Psoas muscle (tissue), 8 donors: Measurements from ENCODE around the gene NRM. TPM values are rescaled to one million over a fixed set of nuclear protein-coding genes. Genes with fewer than 3 reads are reported as not detected.

Experiments used
- ATAC-seq, 4 donors: fragments of 200-7000 bp; cut with Tn5 transposase; one replicate each; pipeline ENCODE4 v1.9.1; 2020; ENCODE audit warnings: moderate library complexity in 3 of 4, mild to moderate bottlenecking in 2 of 4
- DNase-seq, 2 donors: peaks; one replicate each; pipeline ENCODE4 v3.0.0-alpha.2; 2020
- H3K27ac ChIP-seq: fragments of 200-600 bp; one replicate; pipeline ENCODE4 v1.8.0; 2022
- H3K27me3 ChIP-seq, 3 donors: fragments of 200-600 bp in 1 of 3; one replicate each; pipeline versions ENCODE4 v1.6.1 to v1.8.0; 2013 to 2022; ENCODE audit warnings: low read length in 2 of 3, mild to moderate bottlenecking in 2 of 3, moderate library complexity in 1 of 3; ENCODE audit not compliant: insufficient read depth in 3 of 3
- H3K36me3 ChIP-seq, 2 donors: fragments of 200-600 bp in 1 of 2; one replicate each; pipeline versions ENCODE4 v1.6.1 to v1.8.0; 2013 to 2022; ENCODE audit warnings: low read depth in 1 of 2, mild to moderate bottlenecking in 1 of 2, moderate library complexity in 1 of 2; ENCODE audit not compliant: insufficient read depth in 1 of 2
- H3K4me1 ChIP-seq: fragments of 200-600 bp; one replicate; pipeline ENCODE4 v1.8.0; 2022
- H3K4me3 ChIP-seq: fragments of 200-600 bp; one replicate; pipeline ENCODE4 v1.8.0; 2022; ENCODE audit warnings: mild to moderate bottlenecking
- H3K9me3 ChIP-seq: fragments of 200-600 bp; one replicate; pipeline ENCODE4 v1.8.0; 2022
- WGBS, 3 donors: extraction: QIAGEN DNeasy Blood & Tissue Kit; methylation state at CpG; one replicate each; pipeline versions ENCODE4 v1.1.6 to v1.1.7; 2013; 5-methylcytosine and 5-hydroxymethylcytosine counted together
- intact Hi-C, 2 donors: fragments of 100-400 bp; cut with DNase I; formaldehyde crosslinking; loops; one replicate each; pipeline versions ENCODE4 v1.11.0 to v1.14.2; 2022
- long read RNA-seq, 2 donors: library from polyadenylated mRNA; unstranded; transcript quantifications; one replicate each; pipeline ENCODE4 v2.0.0, GENCODE V29; 2021
- polyA plus RNA-seq, 3 donors: library from polyadenylated mRNA; stranded (reverse); fragments of 200-250 nt; gene quantifications; one replicate each; pipeline ENCODE4 v1.2.3, GENCODE V29; 2013
- total RNA-seq, 4 donors: library from RNA; stranded (reverse); fragmentation: NEBNext Ultra II Directional in 2 of 4; extraction: Animal tissue kit (Norgen Biotek cat#: 25700) in 2 of 4; gene quantifications; one replicate each; pipeline versions ENCODE4 v1.2.1 to v1.2.4, GENCODE V29; 2021 to 2023
- TF ChIP-seq, protein P1 (sequence below): fragments of 200-600 bp; IDR thresholded peaks from one replicate; pipeline ENCODE4 v1.8.0; 2022; ENCODE audit warnings: antibody characterized with exemption
- donor health status: healthy with polysubstance abuse.
- donor health status: DM: no; HTN: no; CAD: no; lungs with moderate emphysema.
- donor health status: Bipolar disorder and iron deficiency.
- donor health status: healthy.
- donor health status: DM: yes; HTN: yes; CAD: no.
- donor health status: DM: no; HTN: no; CAD: no.
- donor health status: DM: no; HTN: no; CAD: no.
- donor health status: DM: yes; HTN: yes; CAD: no.

The NRM gene
- total RNA-seq, result 1 to 10 TPM; 2.2 to 3.9 (median 2.6) TPM
- polyA plus RNA-seq, result 1 to 10 TPM; 1.8 to 4.1 (median 1.8) TPM
- long read RNA-seq, donor 1, result 0 reads
- long read RNA-seq, donor 2, partial matches to known transcripts, result 0 of 2 reads
- long read RNA-seq, donor 2, other reads (novel, unspliced or antisense), result 1 of 2 reads

- peak; percentile 90 to 94 for DNase-seq
- H3K9me3 ChIP-seq, result no peaks in the 10 kb centered on the region
- peak within 1 kb of the TSS; percentile 91 for H3K27ac ChIP-seq
- WGBS, 3 donors, result 0 to 1% (median 0%) methylated on average over 33 to 40 of the region's 40 CpGs
- H3K4me3 ChIP-seq, result peak within 1 kb of the TSS; percentile 69
- peaks cover 27% of the 10 kb centered on the region for H3K4me1 ChIP-seq
- TF ChIP-seq, protein P1, sequence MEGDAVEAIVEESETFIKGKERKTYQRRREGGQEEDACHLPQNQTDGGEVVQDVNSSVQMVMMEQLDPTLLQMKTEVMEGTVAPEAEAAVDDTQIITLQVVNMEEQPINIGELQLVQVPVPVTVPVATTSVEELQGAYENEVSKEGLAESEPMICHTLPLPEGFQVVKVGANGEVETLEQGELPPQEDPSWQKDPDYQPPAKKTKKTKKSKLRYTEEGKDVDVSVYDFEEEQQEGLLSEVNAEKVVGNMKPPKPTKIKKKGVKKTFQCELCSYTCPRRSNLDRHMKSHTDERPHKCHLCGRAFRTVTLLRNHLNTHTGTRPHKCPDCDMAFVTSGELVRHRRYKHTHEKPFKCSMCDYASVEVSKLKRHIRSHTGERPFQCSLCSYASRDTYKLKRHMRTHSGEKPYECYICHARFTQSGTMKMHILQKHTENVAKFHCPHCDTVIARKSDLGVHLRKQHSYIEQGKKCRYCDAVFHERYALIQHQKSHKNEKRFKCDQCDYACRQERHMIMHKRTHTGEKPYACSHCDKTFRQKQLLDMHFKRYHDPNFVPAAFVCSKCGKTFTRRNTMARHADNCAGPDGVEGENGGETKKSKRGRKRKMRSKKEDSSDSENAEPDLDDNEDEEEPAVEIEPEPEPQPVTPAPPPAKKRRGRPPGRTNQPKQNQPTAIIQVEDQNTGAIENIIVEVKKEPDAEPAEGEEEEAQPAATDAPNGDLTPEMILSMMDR, result no peak
- ATAC-seq, result peak; percentile 74 to 82 (median 78)
- H3K27me3 ChIP-seq, result no peaks in the 10 kb centered on the region
- no peaks in the 10 kb centered on the region for H3K36me3 ChIP-seq
- intact Hi-C loops, result no loop called here
Observed at GRCh38 chr6:30690403-30691207, at the start of gene NRM. Gene NRM, minus strand, starts transcription at chr6:30690984. Its CDS starts 10 bp downstream, at chr6:30690974.

DNA sequence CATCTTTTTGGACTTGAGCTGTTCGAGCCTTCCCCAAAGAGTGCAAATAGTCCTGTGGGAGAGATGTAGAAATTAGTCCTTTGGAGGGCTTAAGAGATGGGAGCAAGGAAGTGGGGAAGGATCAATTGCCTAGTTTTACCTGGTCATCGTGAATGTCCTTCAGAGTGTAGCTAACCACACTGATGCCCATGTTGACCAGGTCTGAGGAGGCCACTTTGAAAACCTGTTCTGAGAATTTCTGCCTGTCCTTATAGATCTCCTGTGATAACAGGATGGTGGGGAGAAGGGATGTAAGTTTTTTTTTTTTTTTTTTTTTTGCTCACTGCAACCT lies 49.7 kb upstream of the NRM start:
- ATAC-seq (no peak), DNase-seq (no peak)
- TF ChIP-seq, protein P1, result no peak
- Histone ChIP-seq H3K4me3 (no peak overlapping the region), H3K9me3 (no peaks in the 10 kb centered on the region), H3K4me1 (peaks cover 19% of the 10 kb centered on the region), H3K27me3 (no peaks in the 10 kb centered on the region), H3K27ac (peak overlapping the region; percentile 43), H3K36me3 (peaks cover 0 to 61% of the 10 kb centered on the region in 2 donors)
- WGBS, 3 donors, result 90 to 95% (median 91%) methylated on average over 2 of the region's 2 CpGs
- intact Hi-C loops, result loop anchor here (5.0 to 10.0 kb wide), 5 partner anchors 42 to 344 kb away; partner anchors contain the start of genes MRPS18B (in 1 of the 2) and PPP1R10 (in 1 of the 2)

DNA sequence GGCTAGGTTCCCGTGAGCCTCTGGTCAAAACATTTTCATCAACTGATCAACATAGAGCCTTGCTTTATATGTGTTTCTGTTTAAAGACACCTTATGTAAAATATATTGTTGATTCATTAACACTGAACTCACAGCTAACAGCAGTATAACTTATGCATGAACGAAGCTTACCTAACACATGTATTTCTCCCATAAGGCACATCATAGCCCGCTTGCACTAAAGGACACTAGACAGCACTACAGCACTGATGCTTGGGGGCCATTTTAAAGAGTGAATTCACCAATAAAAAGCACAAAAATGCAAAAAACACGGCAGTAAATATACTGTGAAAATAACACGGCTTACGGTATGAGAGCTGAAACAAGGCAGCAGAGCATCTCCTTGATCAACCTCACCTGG lies 47.7 kb upstream of the NRM start:
- DNase-seq, result no peak
- no peaks in the 10 kb centered on the region for H3K9me3 ChIP-seq
- H3K27me3 ChIP-seq, result no peaks in the 10 kb centered on the region
- peaks cover 19% of the 10 kb centered on the region for H3K4me1 ChIP-seq
- H3K27ac ChIP-seq, result no peak overlapping the region
- no peak overlapping the region for H3K4me3 ChIP-seq
- peaks cover 4 to 80% of the 10 kb centered on the region in 2 donors for H3K36me3 ChIP-seq
- intact Hi-C loops, result loop anchor here in 1 of 2 donors (1.0 kb wide), 1 partner anchor 13 kb away; no protein-coding TSS in a partner anchor
- 81 to 92% (median 88%) methylated on average over 6 of the region's 6 CpGs for WGBS, 3 donors
- TF ChIP-seq, protein P1, result no peak
- no peak for ATAC-seq

DNA sequence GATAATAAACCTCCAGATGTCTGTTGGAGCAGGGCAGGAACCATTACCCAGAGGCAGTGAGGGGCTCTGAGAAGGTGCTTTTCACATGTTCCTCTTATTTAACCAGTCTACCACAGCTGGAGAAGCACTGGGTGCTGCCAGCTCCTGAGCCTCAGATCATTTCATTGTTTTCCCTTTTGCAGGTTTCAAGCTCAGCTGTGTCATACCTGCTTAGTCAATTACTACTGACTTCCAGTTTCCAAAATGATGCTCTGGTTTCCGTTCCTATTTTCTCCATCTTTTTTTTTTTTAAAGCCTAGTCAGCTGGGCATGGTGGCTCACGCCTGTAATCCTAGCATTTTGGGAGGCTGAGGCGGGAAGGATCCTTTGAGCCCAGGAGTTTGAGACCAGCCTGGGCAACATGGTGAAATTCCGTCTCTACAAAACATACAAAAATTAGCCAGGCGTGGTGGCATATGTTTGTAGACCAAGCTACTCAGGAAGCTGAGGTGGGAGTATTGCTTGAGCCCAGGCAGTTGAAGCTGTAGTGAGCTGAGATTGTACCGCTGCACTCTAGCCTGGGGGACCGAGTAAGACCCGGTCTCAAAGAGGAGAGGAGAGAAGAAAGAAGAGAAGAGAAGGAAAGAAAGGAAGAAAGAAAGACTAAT lies 45.0 kb upstream of the NRM start:
- 86 to 92% (median 87%) methylated on average over 8 of the region's 8 CpGs for WGBS, 3 donors
- intact Hi-C loops, result no loop called here
- DNase-seq, result no peak
- H3K4me1 ChIP-seq, result peaks cover 12% of the 10 kb centered on the region
- no peak for ATAC-seq
- H3K27me3 ChIP-seq, result no peaks in the 10 kb centered on the region
- no peak overlapping the region for H3K4me3 ChIP-seq
- H3K9me3 ChIP-seq, result no peaks in the 10 kb centered on the region
- H3K27ac ChIP-seq, result no peak overlapping the region
- H3K36me3 ChIP-seq, result peaks cover 6 to 98% of the 10 kb centered on the region in 2 donors
- TF ChIP-seq, protein P1, result no peak
